Keratinocyte (primary cell): ENCODE data around the gene NOS3.

Experiments
- EZH2 ChIP-seq: IDR thresholded peaks from one replicate; pipeline ENCODE4 v1.6.1; 2012; ENCODE audit warnings: inconsistent platforms, mild to moderate bottlenecking, low read length, moderate library complexity
- TF ChIP-seq, protein P1 (sequence below), 3 experiments: IDR thresholded peaks in 1 of 3; conservative IDR thresholded peaks in 1 of 3; optimal IDR thresholded peaks in 1 of 3; 2 replicates in 2 of 3; 3 replicates in 1 of 3; pipeline versions ENCODE3 to v1.5.1; 2011; ENCODE audit warnings: low read length in 3 of 3, mild to moderate bottlenecking in 3 of 3, moderate library complexity in 2 of 3, control low read depth in 1 of 3, inconsistent platforms in 1 of 3; ENCODE audit not compliant: insufficient read depth in 2 of 3; ENCODE audit errors: extremely low read depth in 1 of 3

DNA sequence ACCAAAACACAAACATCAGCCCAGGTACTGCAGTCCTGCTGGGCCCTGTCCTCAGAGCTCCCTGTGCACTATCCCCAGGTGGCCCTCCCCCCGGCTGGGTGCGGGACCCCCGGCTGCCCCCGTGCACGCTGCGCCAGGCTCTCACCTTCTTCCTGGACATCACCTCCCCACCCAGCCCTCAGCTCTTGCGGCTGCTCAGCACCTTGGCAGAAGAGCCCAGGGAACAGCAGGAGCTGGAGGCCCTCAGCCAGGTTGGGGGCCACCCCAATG is 19.2 kb downstream of the NOS3 start:
- TF ChIP-seq, protein P1, sequence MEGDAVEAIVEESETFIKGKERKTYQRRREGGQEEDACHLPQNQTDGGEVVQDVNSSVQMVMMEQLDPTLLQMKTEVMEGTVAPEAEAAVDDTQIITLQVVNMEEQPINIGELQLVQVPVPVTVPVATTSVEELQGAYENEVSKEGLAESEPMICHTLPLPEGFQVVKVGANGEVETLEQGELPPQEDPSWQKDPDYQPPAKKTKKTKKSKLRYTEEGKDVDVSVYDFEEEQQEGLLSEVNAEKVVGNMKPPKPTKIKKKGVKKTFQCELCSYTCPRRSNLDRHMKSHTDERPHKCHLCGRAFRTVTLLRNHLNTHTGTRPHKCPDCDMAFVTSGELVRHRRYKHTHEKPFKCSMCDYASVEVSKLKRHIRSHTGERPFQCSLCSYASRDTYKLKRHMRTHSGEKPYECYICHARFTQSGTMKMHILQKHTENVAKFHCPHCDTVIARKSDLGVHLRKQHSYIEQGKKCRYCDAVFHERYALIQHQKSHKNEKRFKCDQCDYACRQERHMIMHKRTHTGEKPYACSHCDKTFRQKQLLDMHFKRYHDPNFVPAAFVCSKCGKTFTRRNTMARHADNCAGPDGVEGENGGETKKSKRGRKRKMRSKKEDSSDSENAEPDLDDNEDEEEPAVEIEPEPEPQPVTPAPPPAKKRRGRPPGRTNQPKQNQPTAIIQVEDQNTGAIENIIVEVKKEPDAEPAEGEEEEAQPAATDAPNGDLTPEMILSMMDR (optimal IDR thresholded peaks at IDR 0.05 in 1 of 3, IDR thresholded peaks at IDR 0.05 in 1 of 3, conservative IDR thresholded peaks at IDR 0.05 in 1 of 3; ENCODE audit: extremely low read depth in 1 of 3, insufficient read depth in 2 of 3, low read length in 3 of 3), result no peak
- no peak for TF ChIP-seq EZH2
